ENCODE data around the gene WDFY1.

DNA sequence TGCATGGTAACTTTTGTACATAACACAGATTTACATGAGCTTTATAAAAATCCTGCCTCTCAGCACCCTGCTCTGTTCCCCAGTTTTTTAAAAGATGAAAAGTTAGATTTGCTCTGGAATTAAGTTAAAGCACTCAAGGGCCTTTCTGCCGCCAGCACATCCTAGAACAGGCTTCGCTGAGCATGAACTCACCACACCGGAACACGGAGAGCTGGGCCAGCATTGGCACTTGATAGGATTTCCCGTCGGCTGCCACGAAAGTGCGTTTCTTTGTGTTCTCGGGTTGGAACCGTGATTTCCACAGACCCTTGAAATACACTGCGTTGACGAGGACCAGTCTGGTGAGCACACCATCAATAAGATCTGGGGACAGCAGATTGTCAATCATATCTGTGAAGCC lies 46.5 kb upstream of the WDFY1 start:
- TF ChIP-seq, protein P1, sequence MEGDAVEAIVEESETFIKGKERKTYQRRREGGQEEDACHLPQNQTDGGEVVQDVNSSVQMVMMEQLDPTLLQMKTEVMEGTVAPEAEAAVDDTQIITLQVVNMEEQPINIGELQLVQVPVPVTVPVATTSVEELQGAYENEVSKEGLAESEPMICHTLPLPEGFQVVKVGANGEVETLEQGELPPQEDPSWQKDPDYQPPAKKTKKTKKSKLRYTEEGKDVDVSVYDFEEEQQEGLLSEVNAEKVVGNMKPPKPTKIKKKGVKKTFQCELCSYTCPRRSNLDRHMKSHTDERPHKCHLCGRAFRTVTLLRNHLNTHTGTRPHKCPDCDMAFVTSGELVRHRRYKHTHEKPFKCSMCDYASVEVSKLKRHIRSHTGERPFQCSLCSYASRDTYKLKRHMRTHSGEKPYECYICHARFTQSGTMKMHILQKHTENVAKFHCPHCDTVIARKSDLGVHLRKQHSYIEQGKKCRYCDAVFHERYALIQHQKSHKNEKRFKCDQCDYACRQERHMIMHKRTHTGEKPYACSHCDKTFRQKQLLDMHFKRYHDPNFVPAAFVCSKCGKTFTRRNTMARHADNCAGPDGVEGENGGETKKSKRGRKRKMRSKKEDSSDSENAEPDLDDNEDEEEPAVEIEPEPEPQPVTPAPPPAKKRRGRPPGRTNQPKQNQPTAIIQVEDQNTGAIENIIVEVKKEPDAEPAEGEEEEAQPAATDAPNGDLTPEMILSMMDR (IDR thresholded peaks at IDR 0.05), result no peak
- no peak for TF ChIP-seq NFYB (CRISPR knock-in tag; conservative IDR thresholded peaks at IDR 0.05; ENCODE audit: low read depth)
- TF ChIP-seq GABPB1 (CRISPR knock-in tag; IDR thresholded peaks at IDR 0.05), result no peak
- TF ChIP-seq, protein P2, sequence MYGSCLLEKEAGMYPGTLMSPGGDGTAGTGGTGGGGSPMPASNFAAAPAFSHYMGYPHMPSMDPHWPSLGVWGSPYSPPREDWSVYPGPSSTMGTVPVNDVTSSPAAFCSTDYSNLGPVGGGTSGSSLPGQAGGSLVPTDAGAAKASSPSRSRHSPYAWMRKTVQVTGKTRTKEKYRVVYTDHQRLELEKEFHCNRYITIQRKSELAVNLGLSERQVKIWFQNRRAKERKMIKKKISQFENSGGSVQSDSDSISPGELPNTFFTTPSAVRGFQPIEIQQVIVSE (CRISPR knock-in tag; IDR thresholded peaks at IDR 0.05; ENCODE audit: borderline replicate concordance), result no peak
